ENCODE data around the gene OR2D2. TPM values are rescaled to one million over a fixed set of nuclear protein-coding genes. Genes with fewer than 3 reads are reported as not detected.

The OR2D2 gene
- polyA plus RNA-seq = not detected in 2 replicates

GRCh38 chr11:6892400-6892799, at the start of gene OR2D2:
OR2D2 (minus strand) TSS chr11:6892500; CDS start chr11:6892500, 0 bp downstream.

GRCh38 chr11:6926208-6927029, 34.1 kb upstream of the OR2D2 start, which contains the start of gene ZNF215:
ZNF215 (plus strand) TSS chr11:6926426; CDS start chr11:6932273, 5,847 bp downstream.

GRCh38 chr11:6920702-6921101, 28.4 kb upstream of the OR2D2 start, which contains the start of gene OR2D3:
OR2D3 (plus strand) TSS chr11:6921002; CDS start chr11:6921002, 0 bp downstream.

GRCh38 chr11:6876325-6876724, 16.0 kb downstream of the OR2D2 start, which contains the start of gene OR10A4:
OR10A4 (plus strand) TSS chr11:6876625; CDS start chr11:6876648, 23 bp downstream.

GRCh38 chr11:6862961-6863360, 29.3 kb downstream of the OR2D2 start, which contains the start of gene OR10A2:
OR10A2 (plus strand) TSS chr11:6863057; CDS start chr11:6869755, 6,698 bp downstream.

GRCh38 chr11:6845383-6845782, 46.9 kb downstream of the OR2D2 start, which contains the start of gene OR10A5:
OR10A5 (plus strand) TSS chr11:6845683; CDS start chr11:6845683, 0 bp downstream.

Other genes with a start within 250 kb of the OR2D2 start
- gene DCHS1, start 236.7 kb downstream of the OR2D2 start, polyA plus RNA-seq = 0.12 and 0.34 TPM in 2 replicates
- 42.3 and 43.2 TPM in 2 replicates for gene MRPL17, start 209.2 kb downstream of the OR2D2 start, polyA plus RNA-seq
- gene OR2AG2, start 120.5 kb downstream of the OR2D2 start, polyA plus RNA-seq = 0.07 and 3.3 TPM in 2 replicates
- 0.15 and 0.17 TPM in 2 replicates for gene OR2AG1, start 109.5 kb downstream of the OR2D2 start, polyA plus RNA-seq
- gene OR6A2, start 92.8 kb downstream of the OR2D2 start, polyA plus RNA-seq = not detected in 2 replicates
- not detected in 2 replicates for gene OR10A5, start 46.8 kb downstream of the OR2D2 start, polyA plus RNA-seq
- 0.19 and 0.46 TPM in 2 replicates for gene OR10A2, start 29.4 kb downstream of the OR2D2 start, polyA plus RNA-seq
- gene OR10A4, start 15.9 kb downstream of the OR2D2 start, polyA plus RNA-seq = not detected in 2 replicates
- 0.93 TPM in 1 of 2 replicates, not detected in the other for gene OR2D3, start 28.5 kb upstream of the OR2D2 start, polyA plus RNA-seq
- gene ZNF215, start 33.9 kb upstream of the OR2D2 start, polyA plus RNA-seq = 6.3 and 9.3 TPM in 2 replicates
- 4.1 and 5.0 TPM in 2 replicates for gene ZNF214, start 127.8 kb upstream of the OR2D2 start, polyA plus RNA-seq
- gene NLRP14, start 128.0 kb upstream of the OR2D2 start, polyA plus RNA-seq = 0.07 TPM in 1 of 2 replicates, not detected in the other
- not detected in 2 replicates for gene RBMXL2, start 196.5 kb upstream of the OR2D2 start, polyA plus RNA-seq

All from Purkinje cell (primary cell).